Measurements from ENCODE around the gene SEMA3G. TPM values are rescaled to one million over a fixed set of nuclear protein-coding genes. Genes with fewer than 3 reads are reported as not detected.
A peak's percentile ranks its signal among the peaks of the same experiment; 100 is the strongest.

Gene SEMA3G
- total RNA-seq, 1 experiment from 2014 or later: 0.77 TPM

DNA sequence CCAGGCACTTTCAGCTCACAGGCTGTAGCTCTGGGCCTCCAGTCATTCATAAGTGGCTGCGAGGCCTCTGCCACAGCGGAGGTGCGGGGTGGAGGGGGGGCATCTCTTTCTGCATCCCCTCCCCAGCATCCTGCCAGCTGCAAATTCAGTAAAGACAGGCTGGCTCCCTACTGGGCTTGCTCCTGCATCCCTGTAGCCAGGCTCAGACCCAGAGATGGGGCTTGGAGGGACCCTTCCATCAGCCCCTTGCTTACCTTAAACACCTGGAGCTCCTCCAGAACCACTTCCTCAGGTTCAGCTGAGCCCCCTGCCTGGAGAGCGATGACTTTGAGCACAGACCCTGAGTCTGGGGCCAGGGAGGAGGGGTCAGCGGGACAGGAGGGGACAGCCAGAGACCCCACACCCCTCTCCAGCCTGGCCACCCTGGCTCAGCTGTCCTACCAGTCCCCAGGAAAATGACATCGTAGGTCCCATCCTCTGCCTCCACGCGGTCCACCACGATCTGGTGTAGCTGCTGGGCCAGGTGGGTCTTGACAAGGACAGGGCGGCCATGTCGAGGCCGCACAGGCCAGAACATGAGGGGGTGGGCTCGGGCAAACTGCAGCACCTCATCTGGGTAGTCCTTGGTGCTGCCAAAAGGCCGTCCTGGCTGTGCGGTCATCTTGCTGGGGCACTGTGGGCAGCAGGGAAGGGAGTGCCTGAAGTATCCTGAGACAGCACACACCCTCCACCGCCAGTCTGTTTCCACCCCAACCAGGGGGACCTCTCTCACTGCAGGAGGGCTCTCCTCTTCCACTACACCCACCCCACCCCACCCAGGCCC, 5.3 kb downstream of the SEMA3G start:
- Histone ChIP-seq H3F3A (ENCODE audit: low read length, unreplicated experiment) (no peaks in the 10 kb centered on the region), H3K36me3 (ENCODE audit: low read depth, low read length) (no peaks in the 10 kb centered on the region)

DNA sequence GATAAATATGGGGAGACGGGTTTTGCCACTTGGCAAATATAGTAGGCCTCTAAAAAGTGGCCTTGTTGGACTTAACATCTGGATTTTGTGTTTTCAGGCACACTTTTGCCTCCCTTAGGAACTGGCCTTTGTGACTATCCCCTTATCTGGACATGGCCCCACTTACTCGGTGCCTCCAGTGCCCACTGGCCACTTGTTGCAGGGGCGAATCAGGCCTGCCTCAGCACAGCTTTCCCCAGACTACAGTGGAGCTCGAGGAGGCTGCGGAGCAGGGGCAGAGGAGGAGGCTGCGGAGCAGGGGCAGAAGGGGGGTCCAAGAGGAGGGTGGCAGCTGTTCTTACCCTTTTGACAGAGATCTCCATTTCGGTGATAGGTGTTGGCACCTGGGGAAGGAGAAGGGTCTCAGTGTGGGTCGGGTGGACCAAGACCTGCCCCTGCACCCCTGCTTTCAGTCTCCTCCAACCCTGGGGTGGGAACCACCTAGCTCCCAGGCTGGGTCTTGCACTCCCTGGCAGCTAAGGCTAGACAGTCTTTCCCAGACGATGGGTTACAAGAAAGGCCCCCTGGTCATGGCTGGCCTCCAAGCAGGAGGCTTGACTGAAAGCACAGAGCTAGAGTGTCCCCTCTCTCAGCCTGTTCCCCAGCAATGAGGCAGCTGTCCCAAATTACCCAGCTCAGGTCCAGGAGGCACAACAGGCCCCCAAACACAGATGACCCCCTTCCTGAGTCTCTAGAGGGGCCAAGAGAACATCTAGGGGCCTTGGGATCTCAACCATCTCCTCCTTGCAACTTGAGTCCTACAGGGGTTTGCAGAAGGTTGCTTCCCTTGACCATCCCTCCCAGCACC, 6.1 kb downstream of the SEMA3G start:
- Histone ChIP-seq H3K27ac (ENCODE audit: low read length) (no peak overlapping the region), H3K36me3 (ENCODE audit: low read depth, low read length) (no peaks in the 10 kb centered on the region), H4K20me1 (ENCODE audit: low read length) (no peaks in the 10 kb centered on the region), H3K9me3 (ENCODE audit: low read length) (no peaks in the 10 kb centered on the region), H3F3A (ENCODE audit: low read length, unreplicated experiment) (no peaks in the 10 kb centered on the region), H2AFZ (ENCODE audit: low read length) (no peak overlapping the region), H3K79me2 (ENCODE audit: low read length) (no peaks in the 10 kb centered on the region), H3K27me3 (ENCODE audit: low read length) (no peaks in the 10 kb centered on the region), H3K4me1 (ENCODE audit: insufficient read depth, low read length) (peaks cover 11% of the 10 kb centered on the region), H3K9me2 (replicated peaks; ENCODE audit: low read length) (no peaks in the 10 kb centered on the region), H3K9ac (ENCODE audit: low read length) (no peak overlapping the region), H3K4me3 (ENCODE audit: low read length) (no peak overlapping the region), H3K4me2 (ENCODE audit: low read length) (no peak overlapping the region)
- ATAC-seq (no peak), DNase-seq (no peak)
- TF ChIP-seq EZH2phosphoT487 (IDR thresholded peaks at IDR 0.05; ENCODE audit: borderline replicate concordance, low read length): no peak
- TF ChIP-seq, protein P1, sequence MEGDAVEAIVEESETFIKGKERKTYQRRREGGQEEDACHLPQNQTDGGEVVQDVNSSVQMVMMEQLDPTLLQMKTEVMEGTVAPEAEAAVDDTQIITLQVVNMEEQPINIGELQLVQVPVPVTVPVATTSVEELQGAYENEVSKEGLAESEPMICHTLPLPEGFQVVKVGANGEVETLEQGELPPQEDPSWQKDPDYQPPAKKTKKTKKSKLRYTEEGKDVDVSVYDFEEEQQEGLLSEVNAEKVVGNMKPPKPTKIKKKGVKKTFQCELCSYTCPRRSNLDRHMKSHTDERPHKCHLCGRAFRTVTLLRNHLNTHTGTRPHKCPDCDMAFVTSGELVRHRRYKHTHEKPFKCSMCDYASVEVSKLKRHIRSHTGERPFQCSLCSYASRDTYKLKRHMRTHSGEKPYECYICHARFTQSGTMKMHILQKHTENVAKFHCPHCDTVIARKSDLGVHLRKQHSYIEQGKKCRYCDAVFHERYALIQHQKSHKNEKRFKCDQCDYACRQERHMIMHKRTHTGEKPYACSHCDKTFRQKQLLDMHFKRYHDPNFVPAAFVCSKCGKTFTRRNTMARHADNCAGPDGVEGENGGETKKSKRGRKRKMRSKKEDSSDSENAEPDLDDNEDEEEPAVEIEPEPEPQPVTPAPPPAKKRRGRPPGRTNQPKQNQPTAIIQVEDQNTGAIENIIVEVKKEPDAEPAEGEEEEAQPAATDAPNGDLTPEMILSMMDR (conservative IDR thresholded peaks at IDR 0.05; ENCODE audit: low read depth, low read length): no peak
- no peak for TF ChIP-seq EZH2 (IDR thresholded peaks at IDR 0.05; ENCODE audit: low read length, unreplicated experiment)
- no TSS peak for BruUV-seq (replicated peaks)
- CTCF ChIA-PET: no interaction called here
- POLR2A ChIA-PET (ENCODE audit: unreplicated experiment): no interaction called here
- intact Hi-C loops (cut with micrococcal nuclease): no loop called here

More for the DNA sequence above, 5.3 kb downstream of the SEMA3G start:
- ATAC-seq: no peak
- no peaks in the 10 kb centered on the region for H4K20me1 ChIP-seq (ENCODE audit: low read length)
- no peaks in the 10 kb centered on the region for H3K79me2 ChIP-seq (ENCODE audit: low read length)
- no peak overlapping the region for H3K27ac ChIP-seq (ENCODE audit: low read length)
- no peak overlapping the region for H3K4me3 ChIP-seq (ENCODE audit: low read length)
- no peak overlapping the region for H2AFZ ChIP-seq (ENCODE audit: low read length)
- BruUV-seq (replicated peaks): no TSS peak
- no peak overlapping the region for H3K4me2 ChIP-seq (ENCODE audit: low read length)
- TF ChIP-seq EZH2phosphoT487 (IDR thresholded peaks at IDR 0.05; ENCODE audit: borderline replicate concordance, low read length) (no peak), EZH2 (IDR thresholded peaks at IDR 0.05; ENCODE audit: low read length, unreplicated experiment) (no peak)
- TF ChIP-seq, protein P1 (conservative IDR thresholded peaks at IDR 0.05; ENCODE audit: low read depth, low read length): no peak
- H3K4me1 ChIP-seq (ENCODE audit: insufficient read depth, low read length): peaks cover 11% of the 10 kb centered on the region
- no peaks in the 10 kb centered on the region for H3K9me3 ChIP-seq (ENCODE audit: low read length)
- H3K9ac ChIP-seq (ENCODE audit: low read length): no peak overlapping the region
- H3K27me3 ChIP-seq (ENCODE audit: low read length): no peaks in the 10 kb centered on the region
- H3K9me2 ChIP-seq (replicated peaks; ENCODE audit: low read length): no peaks in the 10 kb centered on the region
- POLR2A ChIA-PET (ENCODE audit: unreplicated experiment): no interaction called here
- DNase-seq: no peak
- intact Hi-C loops (cut with micrococcal nuclease): no loop called here
- CTCF ChIA-PET: no interaction called here

DNA sequence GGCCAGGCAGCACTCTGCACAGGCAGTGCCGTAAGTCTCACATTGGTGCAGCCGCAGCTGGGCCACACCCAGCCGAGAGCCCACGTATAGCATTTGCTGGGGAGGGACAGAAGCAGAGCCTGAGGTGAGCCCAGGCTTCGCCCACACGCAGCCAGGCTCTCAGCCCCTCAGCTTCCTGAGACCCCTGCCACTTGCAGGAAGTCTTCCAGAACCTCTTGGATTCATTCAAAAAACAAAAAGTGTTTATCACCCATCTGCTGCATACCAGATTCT, 6.9 kb downstream of the SEMA3G start:
- BruUV-seq (replicated peaks): no TSS peak
- ATAC-seq: no peak
- no peak overlapping the region for H3K4me3 ChIP-seq (ENCODE audit: low read length)
- H3K4me2 ChIP-seq (ENCODE audit: low read length): 0 out of 2 replicates have a peak overlapping the region, but pooled peaks have one; percentile 5
- no peak for DNase-seq
- no peaks in the 10 kb centered on the region for H3K79me2 ChIP-seq (ENCODE audit: low read length)
- no peaks in the 10 kb centered on the region for H3F3A ChIP-seq (ENCODE audit: low read length, unreplicated experiment)
- H4K20me1 ChIP-seq (ENCODE audit: low read length): no peaks in the 10 kb centered on the region
- no peaks in the 10 kb centered on the region for H3K27me3 ChIP-seq (ENCODE audit: low read length)
- peak overlapping the region; percentile 42; the same call in 1 of the 2 replicates for H2AFZ ChIP-seq (ENCODE audit: low read length)
- POLR2A ChIA-PET (ENCODE audit: unreplicated experiment): no interaction called here
- peaks cover 11% of the 10 kb centered on the region for H3K4me1 ChIP-seq (ENCODE audit: insufficient read depth, low read length)
- no peak overlapping the region for H3K9ac ChIP-seq (ENCODE audit: low read length)
- no peak for TF ChIP-seq EZH2phosphoT487 (IDR thresholded peaks at IDR 0.05; ENCODE audit: borderline replicate concordance, low read length)
- TF ChIP-seq, protein P1 (conservative IDR thresholded peaks at IDR 0.05; ENCODE audit: low read depth, low read length): no peak
- TF ChIP-seq EZH2 (IDR thresholded peaks at IDR 0.05; ENCODE audit: low read length, unreplicated experiment): no peak
- no peaks in the 10 kb centered on the region for H3K9me2 ChIP-seq (replicated peaks; ENCODE audit: low read length)
- CTCF ChIA-PET: no interaction called here
- no peaks in the 10 kb centered on the region for H3K9me3 ChIP-seq (ENCODE audit: low read length)
- H3K36me3 ChIP-seq (ENCODE audit: low read depth, low read length): no peaks in the 10 kb centered on the region
- no peak overlapping the region for H3K27ac ChIP-seq (ENCODE audit: low read length)
- intact Hi-C loops (cut with micrococcal nuclease): no loop called here
